ENCODE data around the gene PSME3.

The PSME3 gene

DNA sequence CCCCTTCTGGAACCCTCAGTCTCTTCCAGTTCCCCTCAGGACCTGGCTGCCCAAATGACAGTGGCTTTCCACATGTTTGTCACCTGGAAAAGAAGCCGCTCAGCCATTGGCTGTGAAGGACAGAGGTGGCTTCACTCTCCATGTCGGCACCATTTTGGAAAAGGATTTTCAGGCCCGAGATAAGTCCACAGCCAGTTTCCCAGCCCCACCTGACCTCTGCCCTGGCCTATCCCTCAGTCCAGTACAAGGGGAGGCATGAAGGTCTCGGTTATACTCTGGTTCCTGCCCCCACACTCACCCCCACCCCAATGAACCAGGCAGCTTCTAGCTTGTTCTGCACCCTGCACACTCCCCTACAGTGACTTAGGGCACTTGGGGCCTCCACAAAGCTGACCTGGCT is 33.0 kb downstream of the PSME3 start:
- TF ChIP-seq REST (IDR thresholded peaks at IDR 0.05; ENCODE audit: insufficient read depth in 1 of 2, low read depth in 2 of 2, low read length in 2 of 2) (no peak), SIN3A (IDR thresholded peaks at IDR 0.05; ENCODE audit: borderline replicate concordance, insufficient read depth, low read length) (no peak), POLR2AphosphoS5 (IDR thresholded peaks at IDR 0.05; ENCODE audit: low read depth, low read length) (no peak), FOXP2 (optimal IDR thresholded peaks at IDR 0.05; ENCODE audit: borderline replicate concordance, extremely low read depth, extremely low read length, insufficient read depth) (no peak), TAF1 (IDR thresholded peaks at IDR 0.05; ENCODE audit: borderline replicate concordance, insufficient read depth, low read length) (no peak)

DNA sequence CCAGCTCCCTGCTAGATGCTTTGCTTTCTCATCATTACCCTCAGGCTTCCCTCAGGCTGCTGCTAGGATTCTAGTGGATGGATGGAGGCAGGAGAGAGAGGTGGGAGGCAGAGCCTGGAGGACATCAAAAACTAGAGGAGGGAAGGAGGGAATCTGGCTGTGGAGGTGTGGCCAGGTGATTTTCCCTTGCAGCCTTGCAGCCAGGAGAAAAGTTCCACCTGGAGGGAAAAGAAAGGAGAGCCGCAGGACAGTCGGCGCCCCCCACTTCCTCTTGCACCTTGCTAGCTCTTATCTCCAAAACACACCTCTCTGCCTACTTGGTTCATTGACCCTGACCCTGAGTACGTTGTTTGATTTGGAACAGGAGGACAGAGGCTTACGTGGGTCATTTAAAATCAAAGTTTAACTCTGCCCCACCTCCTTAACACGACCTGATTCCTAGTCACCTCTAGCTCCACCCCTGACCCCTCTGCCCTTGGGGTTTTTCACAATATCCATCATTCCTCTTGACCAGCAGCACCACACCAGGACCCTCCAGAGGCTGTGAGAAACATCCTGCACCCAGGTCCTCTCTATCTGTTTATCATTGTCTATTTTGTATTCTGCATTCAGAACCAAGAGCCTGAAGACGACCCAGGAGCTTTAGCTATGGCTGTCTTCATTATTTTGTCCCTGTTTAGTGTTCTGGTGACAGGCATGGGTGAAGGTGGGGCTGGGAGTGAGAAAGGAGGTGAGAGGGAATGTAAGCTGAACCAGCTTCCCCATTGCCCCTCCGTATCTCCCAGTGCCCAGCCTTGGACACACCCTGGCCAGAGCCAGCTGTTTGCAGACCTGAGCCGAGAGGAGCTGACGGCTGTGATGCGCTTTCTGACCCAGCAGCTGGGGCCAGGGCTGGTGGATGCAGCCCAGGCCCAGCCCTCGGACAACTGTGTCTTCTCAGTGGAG is 33.7 kb downstream of the PSME3 start:
- no peak for TF ChIP-seq TAF1 (IDR thresholded peaks at IDR 0.05; ENCODE audit: borderline replicate concordance, insufficient read depth, low read length)
- TF ChIP-seq POLR2AphosphoS5 (IDR thresholded peaks at IDR 0.05; ENCODE audit: low read depth, low read length): no peak
- no peak for TF ChIP-seq REST (IDR thresholded peaks at IDR 0.05; ENCODE audit: insufficient read depth in 1 of 2, low read depth in 2 of 2, low read length in 2 of 2)
- TF ChIP-seq SIN3A (IDR thresholded peaks at IDR 0.05; ENCODE audit: borderline replicate concordance, insufficient read depth, low read length): no peak
- no peak for TF ChIP-seq FOXP2 (optimal IDR thresholded peaks at IDR 0.05; ENCODE audit: borderline replicate concordance, extremely low read depth, extremely low read length, insufficient read depth)

GRCh38 chr17:42868338-42868737 is 35.1 kb downstream of the PSME3 start:
- TF ChIP-seq POLR2AphosphoS5 (IDR thresholded peaks at IDR 0.05; ENCODE audit: low read depth, low read length): no peak
- no peak for TF ChIP-seq TAF1 (IDR thresholded peaks at IDR 0.05; ENCODE audit: borderline replicate concordance, insufficient read depth, low read length)
- no peak for TF ChIP-seq SIN3A (IDR thresholded peaks at IDR 0.05; ENCODE audit: borderline replicate concordance, insufficient read depth, low read length)
- no peak for TF ChIP-seq FOXP2 (optimal IDR thresholded peaks at IDR 0.05; ENCODE audit: borderline replicate concordance, extremely low read depth, extremely low read length, insufficient read depth)
- TF ChIP-seq REST (IDR thresholded peaks at IDR 0.05; ENCODE audit: insufficient read depth in 1 of 2, low read depth in 2 of 2, low read length in 2 of 2): no peak

DNA sequence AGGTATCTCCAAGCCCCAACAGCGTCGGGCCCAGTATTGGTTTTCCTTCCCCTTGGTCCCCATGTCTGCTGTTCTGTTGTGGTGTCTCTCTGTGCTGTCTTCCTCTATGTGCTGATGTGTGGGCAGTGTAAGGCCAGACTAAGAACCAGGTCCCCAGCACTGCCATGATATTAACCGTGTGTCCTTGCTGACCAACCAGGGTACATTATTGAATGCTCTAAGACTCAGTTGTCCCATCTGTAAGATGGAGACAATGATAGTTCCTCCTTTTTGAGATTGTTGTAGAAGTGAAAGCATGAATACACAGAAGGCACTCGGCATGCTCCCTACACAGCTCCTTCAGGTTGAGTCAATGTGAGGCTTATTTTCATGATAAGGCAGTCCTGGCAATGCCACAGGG is 38.5 kb downstream of the PSME3 start:
- no peak for TF ChIP-seq SIN3A (IDR thresholded peaks at IDR 0.05; ENCODE audit: borderline replicate concordance, insufficient read depth, low read length)
- TF ChIP-seq FOXP2 (optimal IDR thresholded peaks at IDR 0.05; ENCODE audit: borderline replicate concordance, extremely low read depth, extremely low read length, insufficient read depth): no peak
- no peak for TF ChIP-seq POLR2AphosphoS5 (IDR thresholded peaks at IDR 0.05; ENCODE audit: low read depth, low read length)
- no peak for TF ChIP-seq TAF1 (IDR thresholded peaks at IDR 0.05; ENCODE audit: borderline replicate concordance, insufficient read depth, low read length)
- no peak for TF ChIP-seq REST (IDR thresholded peaks at IDR 0.05; ENCODE audit: insufficient read depth in 1 of 2, low read depth in 2 of 2, low read length in 2 of 2)
